H9 (cell line): ENCODE measurements around the gene IL20. TPM values are rescaled to one million over a fixed set of nuclear protein-coding genes. Genes with fewer than 3 reads are reported as not detected.

Experiments used
- DNase-seq: peaks from one replicate; pipeline ENCODE4 v3.0.0-alpha.2; 2017
- H2AFZ ChIP-seq: one replicate; pipeline ENCODE4 v1.6.1; 2013; ENCODE audit warnings: mild to moderate bottlenecking, low read length, control low read depth, moderate library complexity
- H2AK5ac ChIP-seq: 2 replicates; pipeline ENCODE4 v1.6.1; 2013; ENCODE audit warnings: low read length, control low read depth, mixed read lengths; ENCODE audit not compliant: insufficient read length
- H2BK120ac ChIP-seq: one replicate; pipeline ENCODE4 v1.6.1; 2013; ENCODE audit warnings: low read depth, mild to moderate bottlenecking, low read length, control low read depth, inconsistent platforms; ENCODE audit not compliant: poor library complexity, severe bottlenecking
- H2BK12ac ChIP-seq: 2 replicates; pipeline ENCODE4 v1.6.1; 2013; ENCODE audit warnings: low read length, control low read depth, mixed read lengths, low read depth; ENCODE audit not compliant: insufficient read length
- H2BK15ac ChIP-seq: 2 replicates; pipeline ENCODE4 v1.6.1; 2013; ENCODE audit warnings: low read depth, low read length, control low read depth
- H2BK20ac ChIP-seq: one replicate; pipeline ENCODE4 v1.6.1; 2013; ENCODE audit warnings: low read depth, mild to moderate bottlenecking, low read length, control low read depth, inconsistent platforms; ENCODE audit not compliant: poor library complexity, severe bottlenecking
- H2BK5ac ChIP-seq: 2 replicates; pipeline ENCODE4 v1.6.1; 2013; ENCODE audit warnings: low read length, control low read depth, mixed read lengths; ENCODE audit not compliant: insufficient read length
- H3K14ac ChIP-seq: 2 replicates; pipeline ENCODE4 v1.6.1; 2013; ENCODE audit warnings: low read length, control low read depth; ENCODE audit not compliant: insufficient read depth
- H3K18ac ChIP-seq: 2 replicates; pipeline ENCODE4 v1.6.1; 2013; ENCODE audit warnings: low read depth, mild to moderate bottlenecking, mixed read lengths, low read length, control low read depth; ENCODE audit not compliant: insufficient read length
- H3K23ac ChIP-seq: 2 replicates; pipeline ENCODE4 v1.6.1; 2013; ENCODE audit warnings: low read length, control low read depth, mixed read lengths, low read depth; ENCODE audit not compliant: insufficient read length
- H3K23me2 ChIP-seq: 2 replicates; pipeline ENCODE4 v1.6.1; 2013; ENCODE audit warnings: low read depth, mild to moderate bottlenecking, mixed read lengths, low read length, control low read depth; ENCODE audit not compliant: insufficient read length, poor library complexity, severe bottlenecking
- H3K27ac ChIP-seq: 2 replicates; pipeline ENCODE4 v1.5.1; 2013; ENCODE audit warnings: low read length, control low read depth, mixed read lengths, low read depth; ENCODE audit not compliant: insufficient read length
- H3K27me3 ChIP-seq: 2 replicates; pipeline ENCODE4 v1.6.1; 2013; ENCODE audit warnings: low read length, control low read depth, inconsistent platforms; ENCODE audit not compliant: insufficient read depth
- H3K4ac ChIP-seq: 2 replicates; pipeline ENCODE4 v1.6.1; 2013; ENCODE audit warnings: low read depth, mild to moderate bottlenecking, control low read depth, inconsistent platforms, low read length, moderate library complexity
- H3K4me1 ChIP-seq: 2 replicates; pipeline ENCODE4 v1.6.1; 2013; ENCODE audit warnings: low read length, control low read depth, inconsistent platforms; ENCODE audit not compliant: insufficient read depth
- H3K4me2 ChIP-seq: 2 replicates; pipeline ENCODE4 v1.6.1; 2013; ENCODE audit warnings: low read length, control low read depth, mixed read lengths; ENCODE audit not compliant: insufficient read length, insufficient read depth
- H3K56ac ChIP-seq: 2 replicates; pipeline ENCODE4 v1.6.1; 2013; ENCODE audit warnings: low read depth, mild to moderate bottlenecking, mixed read lengths, low read length, control low read depth; ENCODE audit not compliant: insufficient read length
- H3K79me1 ChIP-seq: 2 replicates; pipeline ENCODE4 v1.6.1; 2013; ENCODE audit warnings: low read depth, mild to moderate bottlenecking, moderate library complexity, low read length, control low read depth, inconsistent platforms; ENCODE audit not compliant: insufficient read depth, poor library complexity, severe bottlenecking
- H3K79me2 ChIP-seq: 2 replicates; pipeline ENCODE4 v1.6.1; 2013; ENCODE audit warnings: low read length, control low read depth, inconsistent platforms; ENCODE audit not compliant: insufficient read depth
- H3K9ac ChIP-seq: 2 replicates; pipeline ENCODE4 v1.6.1; 2013; ENCODE audit warnings: low read length, control low read depth, mixed read lengths; ENCODE audit not compliant: insufficient read length; ENCODE audit errors: extremely low read depth
- H3K9me3 ChIP-seq: one replicate; pipeline ENCODE4 v1.6.1; 2013; ENCODE audit warnings: low read depth, low read length, inconsistent platforms; ENCODE audit not compliant: control insufficient read depth
- H3T11ph ChIP-seq: one replicate; pipeline ENCODE4 v1.6.1; 2013; ENCODE audit warnings: mild to moderate bottlenecking, low read length, control low read depth, inconsistent platforms
- H4K20me1 ChIP-seq: one replicate; pipeline ENCODE4 v1.6.1; 2013; ENCODE audit not compliant: control insufficient read depth, insufficient read length, insufficient read depth
- H4K5ac ChIP-seq: 2 replicates; pipeline ENCODE4 v1.6.1; 2013; ENCODE audit warnings: low read depth, mild to moderate bottlenecking, mixed read lengths, low read length, control low read depth; ENCODE audit not compliant: insufficient read length
- H4K8ac ChIP-seq: replicated peaks from 2 replicates; pipeline ENCODE4 v1.6.1; 2013; ENCODE audit warnings: low read length, control low read depth, mixed read lengths, low read depth; ENCODE audit not compliant: insufficient read length
- H4K91ac ChIP-seq: 2 replicates; pipeline ENCODE4 v1.6.1; 2013; ENCODE audit warnings: low read depth, mild to moderate bottlenecking, moderate library complexity, mixed read lengths, low read length, control low read depth; ENCODE audit not compliant: insufficient read length
- H3K27ac Mint-ChIP-seq, 3 experiments: 2 replicates in 2 of 3; 3 replicates in 1 of 3; pipeline ENCODE4 v1.8.0; 2020 to 2021; ENCODE audit warnings: mixed read lengths in 3 of 3, mild to moderate bottlenecking in 1 of 3, moderate library complexity in 1 of 3
- H3K27me3 Mint-ChIP-seq: 2 replicates; pipeline ENCODE4 v1.8.0; 2021; ENCODE audit warnings: low read depth, mild to moderate bottlenecking, moderate library complexity, mixed read lengths
- H3K36me3 Mint-ChIP-seq, 3 experiments: 2 replicates in 2 of 3; 3 replicates in 1 of 3; pipeline ENCODE4 v1.8.0; 2020 to 2021; ENCODE audit warnings: low read depth in 3 of 3, mixed read lengths in 3 of 3; ENCODE audit not compliant: insufficient read depth in 1 of 3
- H3K4me1 Mint-ChIP-seq, 2 experiments: 2 replicates each; pipeline ENCODE4 v1.8.0; 2020; ENCODE audit warnings: mixed read lengths in 2 of 2
- H3K4me3 Mint-ChIP-seq, 2 experiments: 2 replicates in 1 of 2; 3 replicates in 1 of 2; pipeline ENCODE4 v1.8.0; 2020 to 2021; ENCODE audit warnings: mild to moderate bottlenecking in 2 of 2, mixed read lengths in 2 of 2, moderate library complexity in 1 of 2
- H3K9me3 Mint-ChIP-seq, 2 experiments: 2 replicates in 1 of 2; 3 replicates in 1 of 2; pipeline ENCODE4 v1.8.0; 2020; ENCODE audit warnings: mild to moderate bottlenecking in 2 of 2, mixed read lengths in 2 of 2, moderate library complexity in 1 of 2
- WGBS: extraction: QIAGEN DNeasy Blood & Tissue Kit; methylation state at CpG from one replicate; pipeline ENCODE4 v1.1.7; 2013; ENCODE audit warnings: missing lambda C conversion rate, low lambda C conversion rate, mixed read lengths; ENCODE audit not compliant: insufficient read length; ENCODE audit errors: extremely low coverage; 5-methylcytosine and 5-hydroxymethylcytosine counted together
- total RNA-seq: library from RNA; stranded (reverse); gene quantifications from 2 replicates; pipeline ENCODE4 v1.2.1, GENCODE V29; 2021
- TF ChIP-seq, protein P1 (sequence below): fragments of 200-600 bp; sonication (generic); conservative IDR thresholded peaks from 3 replicates; pipeline ENCODE4 v1.8.0; 2021; ENCODE audit warnings: antibody characterized with exemption, mild to moderate bottlenecking

The IL20 gene
- total RNA-seq, 1 experiment from 2014 or later, result not detected

DNA sequence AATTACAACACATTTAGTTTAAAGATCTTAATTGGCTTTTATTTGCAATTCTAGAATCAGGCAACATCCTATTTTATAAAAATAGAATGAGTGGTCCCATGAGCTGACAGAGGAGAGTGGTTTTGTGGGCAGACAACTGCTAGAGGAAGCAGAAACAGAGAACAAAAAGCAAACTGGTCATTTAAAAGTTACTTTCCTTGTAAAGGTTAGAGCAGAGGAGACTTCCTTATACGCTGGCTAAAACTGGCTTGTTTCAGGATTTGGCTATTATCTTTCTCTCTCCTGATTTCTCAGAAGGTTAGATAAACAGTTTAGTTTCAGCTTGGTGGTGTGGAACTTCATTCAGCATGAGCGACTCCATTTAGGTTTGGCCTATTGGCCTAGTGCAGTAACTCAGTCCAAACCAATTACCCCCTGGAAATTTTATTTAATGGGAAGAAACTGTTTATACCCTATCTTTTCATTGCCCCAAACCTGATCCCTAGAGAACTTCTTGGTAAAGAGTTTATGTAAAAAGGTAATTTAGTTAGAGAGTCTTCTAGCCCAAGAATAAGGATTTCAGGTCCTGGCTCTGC lies 32.2 kb upstream of the IL20 start:
- no peak overlapping the region for H3K4me3 Mint-ChIP-seq
- H3K9me3 ChIP-seq, result no peaks in the 10 kb centered on the region
- H3K18ac ChIP-seq, result no peak overlapping the region
- no peaks in the 10 kb centered on the region for H3K27me3 ChIP-seq
- H3K27ac Mint-ChIP-seq, result no peak overlapping the region
- H3K79me2 ChIP-seq, result no peaks in the 10 kb centered on the region
- H3K79me1 ChIP-seq, result no peaks in the 10 kb centered on the region
- H3K23me2 ChIP-seq, result no peaks in the 10 kb centered on the region
- no peak overlapping the region for H4K8ac ChIP-seq
- H3K27me3 Mint-ChIP-seq, result peaks cover 4% of the 10 kb centered on the region
- TF ChIP-seq, protein P1, sequence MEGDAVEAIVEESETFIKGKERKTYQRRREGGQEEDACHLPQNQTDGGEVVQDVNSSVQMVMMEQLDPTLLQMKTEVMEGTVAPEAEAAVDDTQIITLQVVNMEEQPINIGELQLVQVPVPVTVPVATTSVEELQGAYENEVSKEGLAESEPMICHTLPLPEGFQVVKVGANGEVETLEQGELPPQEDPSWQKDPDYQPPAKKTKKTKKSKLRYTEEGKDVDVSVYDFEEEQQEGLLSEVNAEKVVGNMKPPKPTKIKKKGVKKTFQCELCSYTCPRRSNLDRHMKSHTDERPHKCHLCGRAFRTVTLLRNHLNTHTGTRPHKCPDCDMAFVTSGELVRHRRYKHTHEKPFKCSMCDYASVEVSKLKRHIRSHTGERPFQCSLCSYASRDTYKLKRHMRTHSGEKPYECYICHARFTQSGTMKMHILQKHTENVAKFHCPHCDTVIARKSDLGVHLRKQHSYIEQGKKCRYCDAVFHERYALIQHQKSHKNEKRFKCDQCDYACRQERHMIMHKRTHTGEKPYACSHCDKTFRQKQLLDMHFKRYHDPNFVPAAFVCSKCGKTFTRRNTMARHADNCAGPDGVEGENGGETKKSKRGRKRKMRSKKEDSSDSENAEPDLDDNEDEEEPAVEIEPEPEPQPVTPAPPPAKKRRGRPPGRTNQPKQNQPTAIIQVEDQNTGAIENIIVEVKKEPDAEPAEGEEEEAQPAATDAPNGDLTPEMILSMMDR, result no peak
- no peak overlapping the region for H3T11ph ChIP-seq
- no peak overlapping the region for H2AFZ ChIP-seq
- H4K91ac ChIP-seq, result no peak overlapping the region
- H4K20me1 ChIP-seq, result no peaks in the 10 kb centered on the region
- H3K4me1 Mint-ChIP-seq, result no peaks in the 10 kb centered on the region
- H3K4me2 ChIP-seq, result no peak overlapping the region
- no peak overlapping the region for H3K56ac ChIP-seq
- H2BK15ac ChIP-seq, result no peak overlapping the region
- H3K4me1 ChIP-seq, result no peaks in the 10 kb centered on the region
- H2BK5ac ChIP-seq, result no peak overlapping the region
- H2BK120ac ChIP-seq, result no peak overlapping the region
- WGBS, result no CpG with 5 or more reads among the region's 2 CpGs
- no peak overlapping the region for H3K4ac ChIP-seq
- H3K9ac ChIP-seq, result no peak overlapping the region
- no peak overlapping the region for H3K27ac ChIP-seq
- no peak overlapping the region for H2BK20ac ChIP-seq
- H4K5ac ChIP-seq, result no peak overlapping the region
- no peak overlapping the region for H2BK12ac ChIP-seq
- no peaks in the 10 kb centered on the region for H3K36me3 Mint-ChIP-seq
- DNase-seq, result no peak
- no peaks in the 10 kb centered on the region for H3K9me3 Mint-ChIP-seq
- H3K23ac ChIP-seq, result no peak overlapping the region
- H3K14ac ChIP-seq, result no peak overlapping the region
- no peak overlapping the region for H2AK5ac ChIP-seq
